ENCODE results near the gene G3BP1. TPM values are rescaled to one million over a fixed set of nuclear protein-coding genes. Genes with fewer than 3 reads are reported as not detected.
"Not testable (repeated sequence)": the region's sequence is repeated elsewhere in the genome, so short reads cannot be mapped to it uniquely, and the experiment has no call there.

G3BP1 gene
- total and polyA plus RNA-seq, 4 experiments from 2014 or later, result 178 to 193 (median 189) TPM

- Mint-ChIP-seq H3K4me1 (peaks cover 52 to 79% (median 66%) of the 10 kb centered on the region in 4 donors), H3K4me3 (peak overlapping the region; percentile 38 to 95 (median 74)), H3K36me3 (peaks cover 32 to 47% of the 10 kb centered on the region in 2 donors), H3K9me3 (no peaks in the 10 kb centered on the region), H3K27ac (peak overlapping the region in 5 of 7 donors; percentile 14 to 72 (median 43)), H3K27me3 (no peaks in the 10 kb centered on the region)
- Histone ChIP-seq H3K4me1 (ENCODE audit: insufficient read depth, low read length) (peaks cover 77% of the 10 kb centered on the region), H3K27me3 (ENCODE audit: insufficient read depth, low read length) (no peaks in the 10 kb centered on the region), H3K27ac (ENCODE audit: low read depth, low read length) (peak overlapping the region; percentile 82), H3K9me3 (ENCODE audit: control insufficient read depth in 1 of 2, low read length in 2 of 2) (no peaks in the 10 kb centered on the region), H3K4me3 (ENCODE audit: low read length in 2 of 2) (no peak overlapping the region), H3K36me3 (ENCODE audit: insufficient read depth, low read length) (peaks cover 9% of the 10 kb centered on the region)
- DNase-seq, result no peak
- POLR2A ChIA-PET (ENCODE audit: partially characterized antibody), result interaction anchor here (8.4 kb wide), 1 partner anchor 16 kb away, joined by 214 read pairs; the partner anchor contains the start of gene ATOX1
- CTCF ChIA-PET (ENCODE audit: partially characterized antibody), result interaction anchor here (1.5 to 2.2 kb wide), 3 partner anchors 27 to 368 kb away, joined by 3 to 7 read pairs (median 4); no protein-coding TSS in a partner anchor
- intact Hi-C loops (cut with micrococcal nuclease), result no loop called here
Measured at GRCh38 chr5:151775025-151775606, 3.4 kb downstream of the G3BP1 start.

- Histone ChIP-seq H3K4me3 (ENCODE audit: low read length in 2 of 2) (no peak overlapping the region), H3K9me3 (ENCODE audit: control insufficient read depth in 1 of 2, low read length in 2 of 2) (no peaks in the 10 kb centered on the region), H3K36me3 (ENCODE audit: insufficient read depth, low read length) (peaks cover 9% of the 10 kb centered on the region), H3K27ac (ENCODE audit: low read depth, low read length) (no peak overlapping the region), H3K27me3 (ENCODE audit: insufficient read depth, low read length) (no peaks in the 10 kb centered on the region), H3K4me1 (ENCODE audit: insufficient read depth, low read length) (peaks cover 95% of the 10 kb centered on the region)
- H3K27ac Mint-ChIP-seq, result peak overlapping the region in 5 of 7 donors; percentile 0 to 65 (median 43)
- peak overlapping the region in 6 of 8 donors; percentile 26 to 84 (median 50) for H3K4me3 Mint-ChIP-seq
- CTCF ChIA-PET (ENCODE audit: partially characterized antibody), result no interaction called here
- intact Hi-C loops (cut with micrococcal nuclease), result no loop called here
- H3K4me1 Mint-ChIP-seq, result peaks cover 61 to 96% (median 79%) of the 10 kb centered on the region in 4 donors
- POLR2A ChIA-PET (ENCODE audit: partially characterized antibody), result interaction anchor here (2.8 kb wide), 1 partner anchor 8 kb away, joined by 15 read pairs; the partner anchor contains the start of gene G3BP1
- no peaks in the 10 kb centered on the region for H3K27me3 Mint-ChIP-seq
- H3K9me3 Mint-ChIP-seq, result no peaks in the 10 kb centered on the region
- no peak for DNase-seq
- peaks cover 32 to 34% of the 10 kb centered on the region in 2 donors for H3K36me3 Mint-ChIP-seq
Measured at GRCh38 chr5:151779531-151780125, 7.9 kb downstream of the G3BP1 start.

- no peaks in the 10 kb centered on the region for H3K9me3 Mint-ChIP-seq
- ChIA-PET POLR2A (ENCODE audit: partially characterized antibody) (interaction anchor here (2.8 kb wide), 1 partner anchor 9 kb away, joined by 15 read pairs; the partner anchor contains the start of gene G3BP1), CTCF (ENCODE audit: partially characterized antibody) (no interaction called here)
Measured at GRCh38 chr5:151780348-151780747, 8.6 kb downstream of the G3BP1 start.

GRCh38 chr5:151781201-151781600 lies 9.4 kb downstream of the G3BP1 start:
- no peak overlapping the region for H3K4me3 ChIP-seq (ENCODE audit: low read length in 2 of 2)
- ChIA-PET CTCF (ENCODE audit: partially characterized antibody) (no interaction called here), POLR2A (ENCODE audit: partially characterized antibody) (interaction anchor here (2.8 kb wide), 1 partner anchor 10 kb away, joined by 15 read pairs; the partner anchor contains the start of gene G3BP1)
- peaks cover 9% of the 10 kb centered on the region for H3K36me3 ChIP-seq (ENCODE audit: insufficient read depth, low read length)
- Mint-ChIP-seq H3K36me3 (peaks cover 30 to 31% of the 10 kb centered on the region in 2 donors), H3K4me3 (peak overlapping the region in 7 of 8 donors; percentile 21 to 75 (median 62)), H3K27ac (peak overlapping the region in 4 of 7 donors; percentile 30 to 68 (median 59)), H3K9me3 (no peaks in the 10 kb centered on the region), H3K4me1 (peaks cover 58 to 95% (median 78%) of the 10 kb centered on the region in 4 donors), H3K27me3 (no peaks in the 10 kb centered on the region)
- no peak overlapping the region for H3K27ac ChIP-seq (ENCODE audit: low read depth, low read length)
- H3K9me3 ChIP-seq (ENCODE audit: control insufficient read depth in 1 of 2, low read length in 2 of 2), result no peaks in the 10 kb centered on the region
- no peaks in the 10 kb centered on the region for H3K27me3 ChIP-seq (ENCODE audit: insufficient read depth, low read length)
- H3K4me1 ChIP-seq (ENCODE audit: insufficient read depth, low read length), result peaks cover 90% of the 10 kb centered on the region
- no peak for DNase-seq
- intact Hi-C loops (cut with micrococcal nuclease), result no loop called here

More at GRCh38 chr5:151780348-151780747, 8.6 kb downstream of the G3BP1 start:
- H3K27me3 ChIP-seq (ENCODE audit: insufficient read depth, low read length), result no peaks in the 10 kb centered on the region
- H3K36me3 ChIP-seq (ENCODE audit: insufficient read depth, low read length), result peaks cover 9% of the 10 kb centered on the region
- no peaks in the 10 kb centered on the region for H3K9me3 ChIP-seq (ENCODE audit: control insufficient read depth in 1 of 2, low read length in 2 of 2)
- no peak overlapping the region for H3K27ac ChIP-seq (ENCODE audit: low read depth, low read length)
- H3K4me3 Mint-ChIP-seq, result peak overlapping the region in 7 of 8 donors; percentile 47 to 69 (median 56)
- peak overlapping the region in 2 of 7 donors; percentile 42 to 59 for H3K27ac Mint-ChIP-seq
- H3K36me3 Mint-ChIP-seq, result peaks cover 32 to 34% of the 10 kb centered on the region in 2 donors
- H3K27me3 Mint-ChIP-seq, result no peaks in the 10 kb centered on the region
- H3K4me1 ChIP-seq (ENCODE audit: insufficient read depth, low read length), result peaks cover 95% of the 10 kb centered on the region
- no peak overlapping the region for H3K4me3 ChIP-seq (ENCODE audit: low read length in 2 of 2)
- no peak for DNase-seq
- peaks cover 60 to 95% (median 78%) of the 10 kb centered on the region in 4 donors for H3K4me1 Mint-ChIP-seq
- intact Hi-C loops (cut with micrococcal nuclease), result no loop called here

GRCh38 chr5:151783664-151784063 lies 11.9 kb downstream of the G3BP1 start:
- H3K27me3 ChIP-seq (ENCODE audit: insufficient read depth, low read length); H3K27me3 Mint-ChIP-seq; H3K9me3 ChIP-seq (ENCODE audit: control insufficient read depth in 1 of 2, low read length in 2 of 2); H3K4me3 Mint-ChIP-seq; H3K27ac ChIP-seq (ENCODE audit: low read depth, low read length); H3K9me3 Mint-ChIP-seq; H3K4me3 ChIP-seq (ENCODE audit: low read length in 2 of 2); H3K36me3 ChIP-seq (ENCODE audit: insufficient read depth, low read length); intact Hi-C loops (cut with micrococcal nuclease); DNase-seq: not testable (repeated sequence)
- Mint-ChIP-seq H3K36me3 (peaks cover 20 to 28% of the 10 kb centered on the region in 2 donors), H3K4me1 (peaks cover 47 to 75% (median 61%) of the 10 kb centered on the region in 4 donors), H3K27ac (peak overlapping the region in 1 of 7 donors; percentile 13)
- ChIA-PET POLR2A (ENCODE audit: partially characterized antibody) (interaction anchor here (3.2 kb wide), 1 partner anchor 12 kb away, joined by 20 read pairs; the partner anchor contains the start of gene G3BP1), CTCF (ENCODE audit: partially characterized antibody) (interaction anchor here (1.0 kb wide), 1 partner anchor 42 kb away, joined by 3 read pairs; no protein-coding TSS in a partner anchor)
- H3K4me1 ChIP-seq (ENCODE audit: insufficient read depth, low read length), result peaks cover 67% of the 10 kb centered on the region

GRCh38 chr5:151784141-151784540 lies 12.4 kb downstream of the G3BP1 start:
- H3K27me3 ChIP-seq (ENCODE audit: insufficient read depth, low read length), result no peaks in the 10 kb centered on the region
- peaks cover 16 to 26% of the 10 kb centered on the region in 2 donors for H3K36me3 Mint-ChIP-seq
- H3K36me3 ChIP-seq (ENCODE audit: insufficient read depth, low read length), result peaks cover 5% of the 10 kb centered on the region
- CTCF ChIA-PET (ENCODE audit: partially characterized antibody), result interaction anchor here (1.0 to 1.6 kb wide), 3 partner anchors 13 to 337 kb away, joined by 3 to 6 read pairs (median 3); partner anchors contain the start of gene SLC36A1
- peaks cover 63% of the 10 kb centered on the region for H3K4me1 ChIP-seq (ENCODE audit: insufficient read depth, low read length)
- DNase-seq, result no peak
- intact Hi-C loops (cut with micrococcal nuclease), result no loop called here
- H3K27ac ChIP-seq (ENCODE audit: low read depth, low read length), result no peak overlapping the region
- H3K4me3 ChIP-seq (ENCODE audit: low read length in 2 of 2), result no peak overlapping the region
- H3K9me3 ChIP-seq (ENCODE audit: control insufficient read depth in 1 of 2, low read length in 2 of 2), result no peaks in the 10 kb centered on the region
- no peaks in the 10 kb centered on the region for H3K27me3 Mint-ChIP-seq
- POLR2A ChIA-PET (ENCODE audit: partially characterized antibody), result interaction anchor here (3.2 kb wide), 1 partner anchor 12 kb away, joined by 20 read pairs; the partner anchor contains the start of gene G3BP1
- H3K4me3 Mint-ChIP-seq, result peak overlapping the region in 3 of 8 donors; percentile 11 to 66 (median 46)
- peak overlapping the region in 4 of 7 donors; percentile 24 to 35 (median 28) for H3K27ac Mint-ChIP-seq
- no peaks in the 10 kb centered on the region for H3K9me3 Mint-ChIP-seq
- H3K4me1 Mint-ChIP-seq, result peaks cover 42 to 72% (median 57%) of the 10 kb centered on the region in 4 donors

- ChIA-PET POLR2A (ENCODE audit: partially characterized antibody) (interaction anchor here (2.6 kb wide), 1 partner anchor 14 kb away, joined by 14 read pairs; the partner anchor contains the start of gene G3BP1), CTCF (ENCODE audit: partially characterized antibody) (no interaction called here)
- Mint-ChIP-seq H3K27ac (peak overlapping the region in 5 of 7 donors; percentile 3 to 73 (median 57)), H3K4me1 (peaks cover 27 to 58% (median 42%) of the 10 kb centered on the region in 4 donors), H3K4me3 (peak overlapping the region in 3 of 8 donors; percentile 23 to 69 (median 55)), H3K36me3 (peaks cover 23 to 42% of the 10 kb centered on the region in 2 donors), H3K27me3 (no peaks in the 10 kb centered on the region), H3K9me3 (no peaks in the 10 kb centered on the region)
- DNase-seq, result no peak
- H3K27me3 ChIP-seq (ENCODE audit: insufficient read depth, low read length), result no peaks in the 10 kb centered on the region
- intact Hi-C loops (cut with micrococcal nuclease), result no loop called here
- H3K36me3 ChIP-seq (ENCODE audit: insufficient read depth, low read length), result peaks cover 24% of the 10 kb centered on the region
- no peak overlapping the region for H3K4me3 ChIP-seq (ENCODE audit: low read length in 2 of 2)
- H3K9me3 ChIP-seq (ENCODE audit: control insufficient read depth in 1 of 2, low read length in 2 of 2), result no peaks in the 10 kb centered on the region
- no peak overlapping the region for H3K27ac ChIP-seq (ENCODE audit: low read depth, low read length)
- peaks cover 40% of the 10 kb centered on the region for H3K4me1 ChIP-seq (ENCODE audit: insufficient read depth, low read length)
Measured at GRCh38 chr5:151786468-151786867, 14.7 kb downstream of the G3BP1 start.
